Activated CD4-positive, alpha-beta T cell treated with anti-CD3 and anti-CD28 coated beads for 36 hours (primary cell): Measurements from ENCODE around the gene DCTN5. TPM values are rescaled to one million over a fixed set of nuclear protein-coding genes. Genes with fewer than 3 reads are reported as not detected.
"Not testable (repeated sequence)": the region's sequence is repeated elsewhere in the genome, so short reads cannot be mapped to it uniquely, and the experiment has no call there.

Source experiments
- ATAC-seq: fragments of 200-7000 bp; cut with Tn5 transposase; one replicate; pipeline ENCODE4 v1.10.0; 2021; ENCODE audit warnings: mild to moderate bottlenecking, moderate library complexity
- CTCF ChIA-PET: fragments of 350-600 bp; sonication (Branson Sonifier 250); formaldehyde crosslinking; loops from one replicate; lab custom pipeline; 2021; ENCODE audit warnings: antibody characterized with exemption; lab: Charles Lee
- POLR2A ChIA-PET: fragments of 350-600 bp; sonication (Branson Sonifier 250); formaldehyde crosslinking; loops from one replicate; lab custom pipeline; 2021; ENCODE audit warnings: antibody characterized with exemption, inconsistent platforms; lab: Charles Lee
- DNase-seq: peaks from one replicate; pipeline ENCODE4 v3.0.0-alpha.2; 2020
- H3K27ac Mint-ChIP-seq: one replicate; pipeline ENCODE4 v1.8.0; 2021; ENCODE audit warnings: mixed read lengths
- H3K27me3 Mint-ChIP-seq: one replicate; pipeline ENCODE4 v1.8.0; 2021; ENCODE audit warnings: mixed read lengths
- H3K36me3 Mint-ChIP-seq: one replicate; pipeline ENCODE4 v1.8.0; 2021; ENCODE audit warnings: low read depth, mixed read lengths
- H3K4me1 Mint-ChIP-seq: one replicate; pipeline ENCODE4 v1.8.0; 2021; ENCODE audit warnings: mixed read lengths
- H3K4me3 Mint-ChIP-seq: one replicate; pipeline ENCODE4 v1.8.0; 2021; ENCODE audit warnings: mild to moderate bottlenecking, moderate library complexity, mixed read lengths
- H3K9me3 Mint-ChIP-seq: one replicate; pipeline ENCODE4 v1.8.0; 2021; ENCODE audit warnings: low read depth, mixed read lengths
- intact Hi-C, 2 experiments: fragments of 100-400 bp; cut with DNase I in 1 of 2; cut with micrococcal nuclease in 1 of 2; formaldehyde crosslinking; loops; one replicate each; pipeline versions ENCODE4 v1.14.2 to v1.15.1; 2022 to 2024; cut with DNase I, micrococcal nuclease
- total RNA-seq, 2 experiments: library from RNA; stranded (reverse); gene quantifications; one replicate each; pipeline ENCODE4 v1.2.3, GENCODE V29; 2021

The DCTN5 gene
- total RNA-seq, 2 experiments from 2014 or later: 47.1 to 55.8 TPM

DNA sequence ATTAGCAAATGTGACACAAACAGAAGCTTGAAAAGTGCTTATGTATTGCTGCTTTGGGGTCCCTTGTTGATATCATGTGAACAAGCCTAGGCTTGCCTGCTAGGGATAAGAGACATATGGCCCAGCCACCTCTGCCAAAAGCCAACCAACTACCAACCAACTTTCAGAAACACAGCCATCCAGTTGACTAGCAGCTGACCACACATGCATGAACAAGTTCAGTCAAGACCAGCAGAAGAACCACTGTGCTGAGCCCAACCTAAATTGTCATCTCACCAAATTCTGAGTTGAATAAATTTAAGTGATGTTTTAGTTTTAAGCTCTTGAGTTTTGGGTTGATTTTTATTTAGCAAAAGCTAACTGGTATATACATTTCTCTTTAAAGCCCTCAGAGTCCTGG is 68.3 kb downstream of the DCTN5 start:
- intact Hi-C loops: no loop called here
- Mint-ChIP-seq H3K27ac (no peak overlapping the region), H3K9me3 (peaks cover 10% of the 10 kb centered on the region), H3K4me1 (no peaks in the 10 kb centered on the region), H3K4me3 (no peak overlapping the region), H3K27me3 (peaks cover 26% of the 10 kb centered on the region), H3K36me3 (no peaks in the 10 kb centered on the region)
- no peak for ATAC-seq
- CTCF ChIA-PET: no interaction called here
- POLR2A ChIA-PET: no interaction called here
- DNase-seq: no peak

DNA sequence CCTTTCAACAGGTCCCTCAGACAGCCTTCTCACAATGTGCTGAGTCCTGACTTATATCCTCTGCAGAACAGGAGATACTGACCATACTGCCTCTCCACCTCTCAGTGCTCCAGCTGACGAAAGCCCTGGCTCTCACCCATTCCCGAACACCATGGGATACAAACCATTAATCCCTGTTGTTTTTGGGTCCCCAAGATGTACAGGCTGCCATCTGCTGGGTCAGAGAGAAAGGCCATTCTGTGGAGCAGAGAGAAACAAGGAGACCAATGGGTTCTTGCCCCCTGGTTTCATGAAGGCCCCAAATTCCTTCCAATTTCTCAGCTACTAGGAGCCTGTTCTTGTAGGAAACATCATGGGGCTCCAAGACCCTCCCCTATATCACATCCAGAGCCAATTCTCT is 68.7 kb downstream of the DCTN5 start:
- H3K27ac Mint-ChIP-seq: no peak overlapping the region
- H3K27me3 Mint-ChIP-seq: peaks cover 30% of the 10 kb centered on the region

DNA sequence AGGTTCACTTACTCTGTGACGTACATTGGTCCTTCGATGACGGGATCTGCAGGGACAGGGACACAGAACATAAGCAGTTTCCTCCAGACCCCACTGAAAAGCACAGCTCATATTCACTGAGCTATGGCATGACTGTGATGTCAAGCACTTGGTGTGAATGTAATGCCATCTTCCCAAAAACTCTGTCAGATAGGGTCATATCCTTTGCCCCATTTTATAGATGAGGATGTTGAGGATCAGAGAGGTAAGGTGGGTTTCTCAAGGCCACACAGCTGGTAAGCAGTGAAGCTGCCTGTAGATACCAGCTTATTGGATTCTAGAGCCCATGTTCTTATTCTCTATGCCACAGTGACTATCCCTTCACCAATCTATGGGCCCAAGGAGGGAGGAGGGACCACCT is 69.2 kb downstream of the DCTN5 start:
- H3K9me3 Mint-ChIP-seq: peaks cover 10% of the 10 kb centered on the region
- no peaks in the 10 kb centered on the region for H3K4me1 Mint-ChIP-seq
- H3K27me3 Mint-ChIP-seq: peaks cover 28% of the 10 kb centered on the region
- ChIA-PET CTCF (no interaction called here), POLR2A (no interaction called here)
- no peak overlapping the region for H3K27ac Mint-ChIP-seq
- intact Hi-C loops: no loop called here
- ATAC-seq (no peak), DNase-seq (no peak)
- no peaks in the 10 kb centered on the region for H3K36me3 Mint-ChIP-seq
- no peak overlapping the region for H3K4me3 Mint-ChIP-seq

More for the DNA sequence above, 68.7 kb downstream of the DCTN5 start:
- Mint-ChIP-seq H3K4me1 (no peaks in the 10 kb centered on the region), H3K4me3 (no peak overlapping the region), H3K9me3 (peaks cover 10% of the 10 kb centered on the region), H3K36me3 (no peaks in the 10 kb centered on the region)
- ATAC-seq: no peak
- ChIA-PET POLR2A (no interaction called here), CTCF (no interaction called here)
- no peak for DNase-seq
- intact Hi-C loops: no loop called here

DNA sequence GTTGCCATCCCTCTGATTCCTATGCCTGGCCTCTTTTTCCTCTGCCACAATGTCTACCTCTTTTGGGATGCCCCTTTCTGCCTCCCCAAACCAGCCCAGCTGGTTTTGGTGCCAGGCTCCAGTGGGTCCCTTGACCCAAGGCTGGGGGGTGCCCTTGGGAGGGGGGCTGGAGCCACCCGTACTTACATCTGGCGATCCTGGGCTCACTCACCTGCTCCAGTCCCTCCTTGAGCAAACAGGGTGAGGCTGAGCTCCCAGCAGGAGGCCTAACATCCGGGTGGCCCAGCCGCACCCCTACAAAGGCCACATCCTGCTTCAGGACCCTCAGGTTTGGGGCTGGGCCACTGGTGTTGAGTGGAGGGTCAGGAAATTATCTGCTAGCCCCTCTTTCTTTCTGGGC is 70.5 kb downstream of the DCTN5 start:
- H3K4me1 Mint-ChIP-seq: no peaks in the 10 kb centered on the region
- no peak overlapping the region for H3K27ac Mint-ChIP-seq
- POLR2A ChIA-PET: no interaction called here
- no peak overlapping the region for H3K4me3 Mint-ChIP-seq
- intact Hi-C loops: no loop called here
- peaks cover 28% of the 10 kb centered on the region for H3K27me3 Mint-ChIP-seq
- DNase-seq (no peak), ATAC-seq (no peak)
- CTCF ChIA-PET: interaction anchor here (0.6 to 1.1 kb wide), 2 partner anchors 11 to 381 kb away, joined by 3 read pairs; no protein-coding TSS in a partner anchor
- no peaks in the 10 kb centered on the region for H3K36me3 Mint-ChIP-seq
- peaks cover 10% of the 10 kb centered on the region for H3K9me3 Mint-ChIP-seq

DNA sequence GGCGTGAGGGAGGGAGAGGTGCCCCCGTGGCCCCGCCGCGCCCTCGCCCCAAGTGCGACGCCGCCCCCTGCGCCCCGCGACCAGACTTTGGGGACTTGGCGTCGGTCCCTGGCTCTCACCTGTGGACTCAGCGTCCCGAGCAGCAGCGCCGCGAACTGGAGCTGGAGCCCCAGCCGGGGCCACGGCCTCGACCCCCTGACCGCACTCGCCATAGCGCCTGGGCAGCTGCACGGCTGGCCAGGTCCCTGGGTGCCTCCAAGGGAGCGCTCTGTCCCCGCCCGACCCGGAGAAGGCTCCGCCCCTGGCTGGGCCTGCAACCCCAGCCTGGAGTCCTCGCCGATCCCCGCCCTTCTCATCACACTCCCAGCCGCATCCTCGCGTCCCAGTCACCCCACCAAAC is 71.7 kb downstream of the DCTN5 start, which contains the start of gene ERN2:
Gene ERN2, minus strand, starts transcription at position 247 of the 400 bp plus-strand sequence. Its CDS starts 35 bp downstream, at position 212.
- Mint-ChIP-seq H3K36me3 (no peaks in the 10 kb centered on the region), H3K4me1 (no peaks in the 10 kb centered on the region), H3K4me3 (no peak within 1 kb of the TSS), H3K9me3 (peaks cover 10% of the 10 kb centered on the region), H3K27ac (no peak within 1 kb of the TSS), H3K27me3 (peaks cover 34% of the 10 kb centered on the region)
- DNase-seq (no peak), ATAC-seq (no peak)
- CTCF ChIA-PET: no interaction called here
- POLR2A ChIA-PET: no interaction called here
- intact Hi-C loops: no loop called here

DNA sequence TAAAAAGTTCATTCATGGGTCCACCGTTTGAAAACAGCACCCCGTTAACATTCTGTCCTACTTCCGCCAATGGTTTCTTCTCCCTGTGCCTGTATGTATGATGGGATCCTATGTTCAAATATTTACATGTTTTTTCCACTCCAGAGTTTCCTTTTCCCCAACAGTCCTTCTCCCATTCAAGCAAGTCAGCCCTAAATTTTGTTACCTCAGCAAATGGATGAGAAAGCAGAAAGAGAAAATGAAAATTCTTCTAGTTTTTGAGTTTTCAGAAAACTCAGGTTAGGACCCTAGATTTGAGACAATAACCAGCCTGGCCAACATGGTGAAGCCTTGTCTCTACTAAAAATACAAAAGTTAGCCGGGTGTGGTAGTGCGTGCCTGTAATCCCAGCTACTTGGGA is 75.2 kb downstream of the DCTN5 start:
- no peak overlapping the region for H3K4me3 Mint-ChIP-seq
- no peaks in the 10 kb centered on the region for H3K36me3 Mint-ChIP-seq
- H3K27me3 Mint-ChIP-seq: peaks cover 30% of the 10 kb centered on the region
- ATAC-seq (no peak), DNase-seq (no peak)
- ChIA-PET POLR2A (no interaction called here), CTCF (no interaction called here)
- H3K9me3 Mint-ChIP-seq: no peaks in the 10 kb centered on the region
- no peak overlapping the region for H3K27ac Mint-ChIP-seq
- no peaks in the 10 kb centered on the region for H3K4me1 Mint-ChIP-seq
- intact Hi-C loops: no loop called here

DNA sequence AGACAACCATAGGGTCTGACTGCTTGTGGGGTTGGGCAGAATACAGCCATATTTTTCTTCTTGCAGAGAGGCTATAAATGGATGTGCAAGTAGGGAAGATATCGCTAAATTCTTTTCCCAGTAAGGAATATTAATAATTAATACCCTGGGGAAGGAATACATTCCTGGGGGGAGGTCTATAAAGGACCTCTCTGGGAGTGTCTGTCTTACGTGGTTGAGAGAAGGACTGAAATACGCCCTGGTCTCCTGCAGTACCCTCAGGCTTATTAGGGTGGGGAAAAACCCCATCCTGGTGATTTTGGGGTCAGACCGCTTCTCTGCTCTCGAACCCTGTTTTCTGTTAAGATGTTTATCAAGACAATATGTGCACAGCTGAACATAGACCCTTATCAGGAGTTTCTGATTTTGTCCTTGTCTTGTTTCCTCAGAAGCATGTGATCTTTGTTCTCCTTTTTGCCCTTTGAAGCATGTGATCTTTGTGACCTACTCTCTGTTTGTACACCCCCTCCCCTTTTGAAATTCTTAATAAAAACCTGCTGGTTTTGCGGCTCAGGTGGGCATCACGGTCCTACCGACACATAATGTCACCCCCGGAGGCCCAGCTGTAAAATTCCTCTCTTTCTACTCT is 81.5 kb downstream of the DCTN5 start:
- ATAC-seq, DNase-seq, H3K4me3 Mint-ChIP-seq, H3K4me1 Mint-ChIP-seq, H3K9me3 Mint-ChIP-seq, intact Hi-C loops, POLR2A ChIA-PET, H3K27ac Mint-ChIP-seq, H3K36me3 Mint-ChIP-seq: not testable (repeated sequence)
- peaks cover 19% of the 10 kb centered on the region for H3K27me3 Mint-ChIP-seq
- CTCF ChIA-PET: interaction anchor here (0.6 kb wide), 1 partner anchor 891 kb away, joined by 3 read pairs; no protein-coding TSS in a partner anchor

DNA sequence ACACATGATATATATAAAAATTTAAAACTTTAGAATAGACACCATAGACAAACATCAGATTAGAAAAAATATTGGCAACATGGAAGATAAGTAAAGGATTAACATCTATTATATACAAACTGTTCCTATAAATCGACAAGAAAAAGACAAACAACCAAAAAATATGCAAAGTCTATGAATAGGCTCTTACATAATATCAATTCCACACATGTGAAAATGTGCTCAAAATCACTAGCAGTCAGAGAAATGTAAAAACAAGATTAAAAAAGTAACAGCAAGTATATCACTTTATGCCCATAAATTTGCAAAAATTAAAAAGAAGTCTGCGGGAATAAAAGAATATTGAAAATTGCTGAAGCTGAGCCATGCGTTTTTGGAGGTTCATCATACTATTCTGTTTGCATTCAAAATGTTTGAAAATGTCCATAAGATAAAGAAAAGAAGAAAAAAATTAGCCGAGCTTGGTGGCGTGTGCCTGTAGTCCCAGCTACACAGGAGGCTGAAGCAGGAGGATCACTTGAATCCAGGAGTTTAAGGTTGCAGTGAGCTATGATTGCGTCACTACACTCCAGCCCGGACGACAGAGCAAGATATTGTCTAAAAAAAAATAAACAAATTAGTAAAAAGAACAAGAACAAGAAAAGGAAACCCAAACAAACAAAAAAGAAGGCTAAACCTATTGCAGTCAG is 83.0 kb downstream of the DCTN5 start:
- no peak for ATAC-seq
- Mint-ChIP-seq H3K4me3 (no peak overlapping the region), H3K4me1 (peaks cover 5% of the 10 kb centered on the region), H3K27ac (no peak overlapping the region), H3K27me3 (peaks cover 19% of the 10 kb centered on the region), H3K9me3 (peaks cover 6% of the 10 kb centered on the region), H3K36me3 (no peaks in the 10 kb centered on the region)
- no peak for DNase-seq
- intact Hi-C loops: no loop called here
- ChIA-PET POLR2A (no interaction called here), CTCF (interaction anchor here (0.5 kb wide), 1 partner anchor 55 kb away, joined by 5 read pairs; no protein-coding TSS in a partner anchor)

DNA sequence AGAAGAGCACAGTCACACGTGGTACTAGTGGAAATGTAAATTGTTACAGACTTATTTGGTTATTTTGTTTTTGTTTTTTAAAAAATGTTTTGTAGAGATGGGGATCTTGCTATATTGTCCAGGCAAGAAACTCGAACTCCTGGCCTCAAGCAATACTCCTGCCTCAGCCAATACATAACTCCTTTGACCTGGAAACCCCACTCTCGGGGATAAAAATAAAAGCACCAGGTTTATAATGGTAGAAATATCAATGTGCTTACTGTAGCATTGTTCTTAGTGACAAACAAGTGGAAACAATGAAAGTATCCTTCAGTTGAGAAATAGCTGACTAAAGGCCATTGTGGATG is 83.5 kb downstream of the DCTN5 start:
- H3K36me3 Mint-ChIP-seq: no peaks in the 10 kb centered on the region
- no peak overlapping the region for H3K27ac Mint-ChIP-seq
- no peak for ATAC-seq
- peaks cover 5% of the 10 kb centered on the region for H3K4me1 Mint-ChIP-seq
- peaks cover 6% of the 10 kb centered on the region for H3K9me3 Mint-ChIP-seq
- DNase-seq: no peak
- H3K4me3 Mint-ChIP-seq: no peak overlapping the region
- intact Hi-C loops: no loop called here
- peaks cover 22% of the 10 kb centered on the region for H3K27me3 Mint-ChIP-seq
- CTCF ChIA-PET: interaction anchor here (0.5 kb wide), 1 partner anchor 56 kb away, joined by 5 read pairs; no protein-coding TSS in a partner anchor
- POLR2A ChIA-PET: no interaction called here

DNA sequence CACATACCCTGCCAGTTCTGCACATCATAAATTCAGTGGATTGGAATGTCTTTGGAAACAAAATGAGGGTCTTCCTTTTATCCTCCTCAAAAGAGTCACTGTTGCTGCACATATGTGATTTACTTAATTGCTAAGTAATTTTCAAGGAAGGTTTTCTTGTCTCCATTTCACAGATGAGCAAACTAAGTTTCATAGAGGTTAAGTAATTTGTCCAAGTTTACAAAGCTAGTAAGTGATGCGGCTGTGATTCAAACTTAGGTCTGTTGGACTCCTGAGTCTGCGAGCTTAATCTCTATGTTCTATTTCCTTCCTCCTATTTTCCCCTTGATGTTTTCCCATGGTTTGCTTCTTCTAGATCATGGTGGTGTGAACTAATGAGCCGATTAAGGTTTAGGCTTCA is 85.4 kb downstream of the DCTN5 start:
- H3K36me3 Mint-ChIP-seq: no peaks in the 10 kb centered on the region
- H3K4me1 Mint-ChIP-seq: peaks cover 5% of the 10 kb centered on the region
- peaks cover 6% of the 10 kb centered on the region for H3K9me3 Mint-ChIP-seq
- no peak for DNase-seq
- CTCF ChIA-PET: interaction anchor here (0.6 to 2.1 kb wide), 4 partner anchors 19 to 470 kb away, joined by 3 to 5 read pairs (median 4); no protein-coding TSS in a partner anchor
- ATAC-seq: no peak
- H3K27ac Mint-ChIP-seq: no peak overlapping the region
- intact Hi-C loops: no loop called here
- POLR2A ChIA-PET: no interaction called here
- peaks cover 23% of the 10 kb centered on the region for H3K27me3 Mint-ChIP-seq
- no peak overlapping the region for H3K4me3 Mint-ChIP-seq
